Inflammatory macrophage treated with lipopolysaccharide for 1 hour (primary cell): ENCODE data around the gene EPHB2.
"Not testable (repeated sequence)": the region's sequence is repeated elsewhere in the genome, so short reads cannot be mapped to it uniquely, and the experiment has no call there.

Source experiments
- DNase-seq, 2 donors: peaks; one replicate each; pipeline ENCODE4 v3.0.0-alpha.2; 2020 to 2022

EPHB2 gene

GRCh38 chr1:22691031-22691753 lies 19.4 kb upstream of the EPHB2 start:
- DNase-seq = no peak

- DNase-seq = no peak
Observed at GRCh38 chr1:22694172-22694571, 16.5 kb upstream of the EPHB2 start.

- no peak for DNase-seq
Observed at GRCh38 chr1:22696610-22697009, 14.0 kb upstream of the EPHB2 start.

- DNase-seq = no peak
Observed at GRCh38 chr1:22697980-22698379, 12.7 kb upstream of the EPHB2 start.

- DNase-seq = no peak
Observed at GRCh38 chr1:22699681-22700520, 10.7 kb upstream of the EPHB2 start.

GRCh38 chr1:22702296-22703085 lies 8.1 kb upstream of the EPHB2 start:
- peak in 1 of 2 donors; percentile 14 for DNase-seq

- DNase-seq = peak; percentile 82 to 95
Observed at GRCh38 chr1:22704440-22705067, 6.1 kb upstream of the EPHB2 start.

- peak; percentile 25 to 29 for DNase-seq
Observed at GRCh38 chr1:22705586-22705985, 5.1 kb upstream of the EPHB2 start.

GRCh38 chr1:22706100-22706499 lies 4.5 kb upstream of the EPHB2 start:
- DNase-seq = not testable (repeated sequence)

GRCh38 chr1:22708777-22709176 lies 1.9 kb upstream of the EPHB2 start:
- DNase-seq = peak; percentile 24 to 37

GRCh38 chr1:22709227-22709626 lies 1.4 kb upstream of the EPHB2 start:
- no peak for DNase-seq

GRCh38 chr1:22709891-22710700 lies 543 bp upstream of the EPHB2 start:
- peak; percentile 51 to 71 for DNase-seq

- no peak for DNase-seq
Observed at GRCh38 chr1:22711071-22711470, 432 bp downstream of the EPHB2 start.

GRCh38 chr1:22711591-22712501 lies 1.2 kb downstream of the EPHB2 start:
- no peak for DNase-seq

GRCh38 chr1:22712502-22713271 lies 2.0 kb downstream of the EPHB2 start:
- DNase-seq = no peak

- no peak for DNase-seq
Observed at GRCh38 chr1:22714455-22714854, 3.8 kb downstream of the EPHB2 start.

- DNase-seq = peak; percentile 32 to 35
Observed at GRCh38 chr1:22717037-22717760, 6.6 kb downstream of the EPHB2 start.

GRCh38 chr1:22721122-22721873 lies 10.7 kb downstream of the EPHB2 start:
- DNase-seq = no peak
